ENCODE data around the gene SMARCD2. TPM values are rescaled to one million over a fixed set of nuclear protein-coding genes. Genes with fewer than 3 reads are reported as not detected.
A peak's percentile ranks its signal among the peaks of the same experiment; 100 is the strongest.

Gene SMARCD2
- polyA plus RNA-seq, 4 donors: 42.7 to 61.0 (median 55.5) TPM

DNA sequence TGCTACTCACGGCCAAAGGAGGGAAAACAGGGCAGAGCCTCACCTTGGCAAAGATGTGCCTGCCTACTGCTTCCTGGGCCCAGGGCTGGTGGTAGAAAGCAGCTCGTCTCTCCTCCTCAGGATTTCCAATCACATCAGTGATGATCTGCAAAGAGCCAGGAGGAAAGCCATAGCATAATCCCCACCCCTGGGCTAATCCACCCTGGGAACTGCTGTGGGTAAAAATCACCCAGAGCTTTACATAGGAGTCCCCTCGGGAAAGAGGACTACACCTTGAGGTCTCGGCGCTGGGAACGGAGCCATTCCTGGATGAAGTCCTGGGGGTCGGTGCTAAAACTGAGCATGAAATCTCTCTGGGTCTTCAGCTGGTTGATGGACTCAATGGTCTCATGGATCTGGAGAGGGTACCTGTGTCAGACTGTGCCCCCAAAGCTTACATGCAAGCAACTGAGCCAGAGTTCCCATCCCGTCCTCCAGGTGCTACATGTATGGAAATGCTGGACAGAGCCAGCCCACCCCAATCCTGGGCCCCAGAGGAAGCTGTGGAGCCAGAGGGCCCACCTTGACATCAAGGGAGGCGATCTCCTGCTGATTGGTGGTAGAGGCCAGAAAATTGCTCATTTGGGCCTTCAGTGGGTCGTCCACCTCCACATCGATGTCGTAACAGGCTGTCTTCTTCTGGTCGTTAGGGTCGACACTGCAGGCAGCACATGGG is 9.3 kb downstream of the SMARCD2 start:
- no peak for DNase-seq (ENCODE audit: low read depth in 4 of 4, low spot score in 3 of 4)

DNA sequence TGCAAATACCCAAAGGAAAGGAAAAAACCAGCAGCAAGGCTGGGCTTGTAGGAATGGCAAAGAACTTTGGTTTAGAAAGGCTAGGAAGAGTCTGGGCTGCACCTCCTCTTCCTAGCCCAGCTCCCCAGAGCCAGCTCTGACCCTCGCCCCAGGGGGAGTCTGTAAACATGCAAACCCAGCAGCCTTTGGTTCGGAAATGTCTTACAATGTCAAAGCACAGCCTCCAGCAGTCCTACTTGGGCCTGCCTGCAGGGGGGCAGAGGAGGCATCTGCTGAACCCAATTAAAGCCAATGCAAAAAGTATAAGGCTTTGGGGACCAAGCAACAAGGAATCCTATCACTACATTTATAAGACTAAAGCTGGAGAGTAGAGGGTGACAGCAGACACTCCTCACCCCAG is 10.0 kb downstream of the SMARCD2 start:
- no peak for DNase-seq (ENCODE audit: low read depth in 4 of 4, low spot score in 3 of 4)

DNA sequence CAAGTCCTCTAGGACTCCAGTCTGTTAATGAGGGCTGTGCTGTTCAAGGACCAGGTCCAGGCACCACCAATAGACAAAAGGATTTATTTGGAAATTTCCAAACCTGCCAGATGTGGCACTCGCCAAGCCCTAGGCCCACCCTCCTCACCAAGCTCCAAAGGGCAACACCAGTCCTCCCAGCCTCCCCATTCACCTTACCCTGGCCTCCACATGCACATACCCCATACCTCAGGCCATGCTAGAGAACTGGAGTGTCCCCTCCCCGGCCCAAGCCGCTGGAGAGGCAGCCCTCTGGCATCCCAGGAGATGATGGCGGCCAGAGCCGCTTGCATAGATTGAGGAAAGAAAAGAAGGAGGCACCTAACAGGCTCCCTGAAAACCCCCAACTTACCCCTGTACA is 10.5 kb downstream of the SMARCD2 start:
- no peak for DNase-seq (ENCODE audit: low read depth in 4 of 4, low spot score in 3 of 4)

DNA sequence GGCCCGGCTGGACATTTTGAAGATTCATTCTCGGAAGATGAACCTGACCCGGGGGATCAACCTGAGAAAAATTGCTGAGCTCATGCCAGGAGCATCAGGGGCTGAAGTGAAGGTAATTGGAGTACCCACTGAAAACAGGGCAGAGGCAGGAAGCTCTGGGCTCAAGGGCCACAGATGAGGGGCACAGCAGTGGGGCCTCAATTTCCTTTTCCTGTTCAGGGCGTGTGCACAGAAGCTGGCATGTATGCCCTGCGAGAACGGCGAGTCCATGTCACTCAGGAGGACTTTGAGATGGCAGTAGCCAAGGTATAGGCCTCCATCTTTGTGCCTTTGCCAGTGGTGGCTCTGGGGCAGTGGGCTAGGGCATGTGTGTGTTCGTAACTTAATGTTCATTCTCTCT is 11.0 kb downstream of the SMARCD2 start:
- no peak for DNase-seq (ENCODE audit: low read depth in 4 of 4, low spot score in 3 of 4)

DNA sequence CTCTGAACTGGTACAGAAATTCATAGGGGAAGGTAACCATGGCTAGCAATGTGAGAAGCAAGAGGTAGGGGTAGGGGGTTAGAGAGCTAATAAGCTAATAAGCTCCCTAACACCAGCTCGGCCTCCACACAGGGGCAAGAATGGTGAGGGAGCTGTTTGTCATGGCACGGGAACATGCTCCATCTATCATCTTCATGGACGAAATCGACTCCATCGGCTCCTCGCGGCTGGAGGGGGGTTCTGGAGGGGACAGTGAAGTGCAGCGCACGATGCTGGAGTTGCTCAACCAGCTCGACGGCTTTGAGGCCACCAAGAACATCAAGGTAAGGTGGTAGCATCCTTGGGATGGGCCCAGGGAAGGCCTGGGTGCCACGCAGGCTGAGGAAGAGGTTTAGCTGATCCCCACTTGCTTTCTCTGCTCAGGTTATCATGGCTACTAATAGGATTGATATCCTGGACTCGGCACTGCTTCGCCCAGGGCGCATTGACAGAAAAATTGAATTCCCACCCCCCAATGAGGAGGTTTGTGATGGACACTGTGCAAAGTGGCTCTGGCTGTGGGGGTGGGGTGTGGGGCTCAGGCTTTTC is 11.5 kb downstream of the SMARCD2 start:
- no peak for DNase-seq (ENCODE audit: low read depth in 4 of 4, low spot score in 3 of 4)

DNA sequence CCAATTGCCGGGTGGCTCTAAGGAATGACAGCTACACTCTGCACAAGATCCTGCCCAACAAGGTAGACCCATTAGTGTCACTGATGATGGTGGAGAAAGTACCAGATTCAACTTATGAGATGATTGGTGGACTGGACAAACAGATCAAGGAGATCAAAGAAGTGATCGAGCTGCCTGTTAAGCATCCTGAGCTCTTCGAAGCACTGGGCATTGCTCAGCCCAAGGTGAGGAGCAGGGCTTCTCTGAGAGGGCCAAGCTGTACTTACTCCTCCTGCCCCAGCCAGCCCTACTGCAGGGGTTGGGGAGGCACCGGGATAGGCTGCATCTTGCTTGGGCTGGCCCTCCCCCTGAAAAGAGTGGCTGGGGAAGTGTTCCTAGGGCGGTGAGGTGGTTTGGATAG is 12.2 kb downstream of the SMARCD2 start:
- no peak for DNase-seq (ENCODE audit: low read depth in 4 of 4, low spot score in 3 of 4)

DNA sequence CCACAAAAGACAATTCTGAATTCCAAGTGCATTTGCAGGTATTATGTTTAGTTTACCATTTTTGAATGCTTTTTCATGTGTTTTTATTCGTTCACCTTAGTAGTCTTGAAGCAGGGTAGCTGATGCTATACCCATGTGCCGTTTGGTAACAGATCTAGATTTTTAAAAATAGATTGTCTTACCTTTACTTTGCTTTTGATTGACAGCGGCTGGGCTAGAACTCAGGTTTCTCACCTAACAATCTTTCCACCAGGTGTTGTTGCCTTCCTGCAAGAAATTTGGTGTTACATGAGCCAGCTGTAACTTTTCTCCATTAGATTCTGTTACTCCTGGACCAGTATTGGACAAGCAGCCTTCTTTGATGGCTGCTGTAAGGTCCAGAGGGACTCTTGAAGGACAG is 13.5 kb downstream of the SMARCD2 start:
- DNase-seq (ENCODE audit: low read depth in 4 of 4, low spot score in 3 of 4): no peak

DNA sequence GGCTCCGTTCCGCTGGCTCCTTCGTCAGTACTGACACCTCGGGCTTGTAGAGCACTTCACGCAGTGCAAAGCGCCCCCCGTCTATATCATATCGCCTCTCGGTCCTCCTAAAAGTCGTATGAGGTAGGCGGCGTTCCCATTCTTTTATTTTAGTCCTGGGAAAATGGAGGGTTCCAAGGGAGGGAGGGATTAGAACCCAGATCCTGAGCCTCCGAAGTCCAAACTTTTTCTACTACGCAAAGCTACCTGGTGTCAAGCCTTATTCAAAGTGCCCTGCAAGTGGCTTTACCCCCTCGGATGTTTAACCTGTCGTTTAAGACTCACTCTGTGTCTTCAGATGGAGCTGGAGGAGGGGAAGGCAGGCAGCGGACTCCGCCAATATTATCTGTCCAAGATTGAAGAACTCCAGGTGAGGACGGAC is 14.7 kb downstream of the SMARCD2 start:
- no peak for DNase-seq (ENCODE audit: low read depth in 4 of 4, low spot score in 3 of 4)

DNA sequence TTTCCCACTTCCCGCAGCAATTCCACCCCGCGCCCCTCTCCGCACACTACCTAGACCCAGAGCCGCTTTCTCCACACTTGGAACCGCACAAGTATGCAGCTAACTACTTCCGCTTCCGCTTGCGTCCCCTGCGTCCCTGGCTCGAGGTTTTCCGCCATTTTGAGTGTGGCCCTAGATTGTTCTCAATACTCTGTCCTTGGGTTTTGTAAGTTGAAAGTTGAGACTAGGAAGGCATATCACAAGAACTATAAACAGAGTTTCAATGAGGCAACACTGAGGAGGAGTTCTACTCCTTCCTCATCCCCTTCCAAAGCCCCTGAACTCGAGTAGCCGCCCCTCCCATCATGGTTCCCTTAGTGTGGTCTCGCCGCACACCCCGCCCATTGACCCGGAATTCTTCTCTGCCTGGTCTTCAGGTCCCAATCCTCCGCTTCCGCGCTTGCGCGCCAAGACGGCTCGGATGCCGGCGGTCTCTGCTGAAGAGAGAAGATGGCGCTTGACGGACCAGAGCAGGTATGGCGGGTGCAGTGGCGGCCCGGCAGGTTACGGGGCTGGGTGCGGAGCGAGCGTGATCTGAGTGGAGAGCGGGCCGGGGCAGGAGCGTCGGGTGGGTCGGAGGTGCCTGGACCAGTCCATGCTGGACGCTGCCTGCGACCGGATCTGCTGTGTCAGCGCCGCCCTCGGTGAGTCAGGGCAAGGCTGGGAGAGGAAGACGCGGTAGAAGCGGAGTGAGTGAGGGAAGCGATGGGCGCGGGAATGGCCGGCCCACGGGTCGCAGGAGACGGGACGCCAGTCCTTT is 15.3 kb downstream of the SMARCD2 start, which contains the start of the genes FTSJ3 and PSMC5:
TSS of gene FTSJ3 (minus strand) at position 662 of the 799 bp plus-strand sequence. CDS start 761 bp downstream, outside the sequence.
TSS of gene PSMC5 (plus strand) at position 430 of the 799 bp plus-strand sequence. CDS start at position 490, 60 bp downstream.
- peak; percentile 92 to 95 (median 92) for DNase-seq (ENCODE audit: low read depth in 4 of 4, low spot score in 3 of 4)

DNA sequence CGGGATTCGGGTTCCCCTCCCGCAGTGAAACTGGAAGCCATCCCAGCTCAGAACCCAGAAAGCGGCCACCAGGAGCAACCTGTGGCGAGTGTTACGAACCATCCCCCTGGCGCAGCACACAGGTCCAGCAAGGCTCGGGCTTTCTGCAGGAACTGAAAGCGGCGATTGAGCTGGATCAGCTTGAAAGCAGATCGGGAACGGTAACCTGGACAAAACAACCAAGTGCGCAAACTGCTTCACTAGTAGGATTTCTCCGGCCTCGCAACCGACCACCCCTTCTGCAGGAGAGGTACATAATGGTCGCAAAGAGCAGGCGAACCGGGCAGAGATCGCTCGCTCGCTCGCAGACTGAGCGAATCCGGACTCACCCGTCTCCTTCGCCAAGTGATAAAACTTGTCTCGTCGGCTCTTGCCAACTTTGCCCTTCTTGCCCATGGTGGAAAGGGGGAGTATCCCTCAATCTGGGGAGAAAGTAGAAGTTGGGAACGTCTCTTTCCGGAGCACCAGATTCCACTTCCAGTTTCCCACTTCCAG is 15.9 kb downstream of the SMARCD2 start:
- no peak for DNase-seq (ENCODE audit: low read depth in 4 of 4, low spot score in 3 of 4)

DNA sequence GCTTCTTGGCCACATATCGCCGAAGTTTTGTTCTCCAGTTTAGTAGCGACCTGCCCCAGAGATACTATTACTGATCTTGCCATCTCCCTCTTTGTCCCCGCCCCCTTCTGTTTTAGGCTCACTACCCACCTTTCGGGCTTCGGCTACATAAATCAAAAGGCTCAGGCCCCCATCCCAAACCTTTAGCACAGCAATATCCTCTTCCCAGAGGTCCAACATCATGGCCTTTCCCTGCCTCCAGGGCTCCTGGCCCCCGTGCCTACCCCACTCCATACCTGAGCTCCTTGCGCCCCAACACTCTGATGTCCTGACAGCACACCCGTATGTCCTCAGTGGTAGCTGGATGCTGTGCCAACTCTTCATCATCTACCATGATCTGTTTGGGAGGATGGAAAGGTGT is 18.1 kb downstream of the SMARCD2 start:
- DNase-seq (ENCODE audit: low read depth in 4 of 4, low spot score in 3 of 4): no peak

DNA sequence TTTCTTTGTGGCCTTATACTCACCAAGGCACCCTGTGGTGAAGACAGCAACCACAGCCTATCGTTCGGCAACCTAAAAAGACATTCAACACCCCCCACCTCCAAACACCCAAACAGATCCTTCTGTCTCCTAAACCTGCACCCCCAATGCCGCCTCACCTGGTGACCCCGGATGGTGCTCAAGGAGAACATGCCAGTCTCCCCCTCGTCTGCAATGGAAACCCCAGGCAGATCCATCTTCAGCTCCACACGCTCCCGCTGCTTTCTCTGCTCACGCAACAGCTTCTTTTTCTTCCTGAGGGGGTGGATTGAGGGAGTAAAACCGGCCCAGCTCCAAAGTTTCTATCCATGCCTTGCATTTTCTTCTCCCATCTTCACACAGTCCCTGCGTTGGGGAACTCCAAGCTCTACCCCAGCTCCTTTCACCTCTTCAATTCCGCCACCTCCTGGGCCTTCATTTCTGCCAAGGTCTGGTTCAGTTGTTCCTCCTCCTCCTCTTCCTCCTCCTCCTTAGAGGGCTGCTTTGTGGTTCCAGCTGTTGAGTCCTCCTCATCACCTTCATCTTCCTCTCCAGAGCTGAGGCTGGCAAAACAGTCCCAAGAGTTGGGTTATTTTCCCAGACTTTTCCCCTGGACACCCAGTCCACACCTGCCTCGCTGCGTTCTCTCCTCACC is 18.7 kb downstream of the SMARCD2 start:
- no peak for DNase-seq (ENCODE audit: low read depth in 4 of 4, low spot score in 3 of 4)

DNA sequence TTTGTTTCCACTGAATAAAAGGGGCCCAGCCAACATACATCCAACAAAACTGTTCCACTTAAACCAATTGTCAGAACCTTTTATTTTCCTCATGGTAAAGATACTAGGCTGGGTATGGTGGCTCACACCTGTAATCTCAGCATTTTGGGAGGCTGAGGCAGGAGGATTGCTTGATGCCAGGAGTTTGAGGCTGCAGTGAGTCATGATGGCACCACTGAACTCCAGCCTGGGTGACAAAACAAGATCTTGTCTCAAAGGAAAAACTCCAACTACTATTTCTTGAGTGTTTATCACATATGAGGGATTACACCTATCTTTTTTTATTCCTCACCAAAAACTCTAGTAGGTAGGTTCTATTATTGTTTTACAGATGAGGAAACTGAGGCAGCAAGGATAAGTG is 19.9 kb downstream of the SMARCD2 start:
- no peak for DNase-seq (ENCODE audit: low read depth in 4 of 4, low spot score in 3 of 4)

DNA sequence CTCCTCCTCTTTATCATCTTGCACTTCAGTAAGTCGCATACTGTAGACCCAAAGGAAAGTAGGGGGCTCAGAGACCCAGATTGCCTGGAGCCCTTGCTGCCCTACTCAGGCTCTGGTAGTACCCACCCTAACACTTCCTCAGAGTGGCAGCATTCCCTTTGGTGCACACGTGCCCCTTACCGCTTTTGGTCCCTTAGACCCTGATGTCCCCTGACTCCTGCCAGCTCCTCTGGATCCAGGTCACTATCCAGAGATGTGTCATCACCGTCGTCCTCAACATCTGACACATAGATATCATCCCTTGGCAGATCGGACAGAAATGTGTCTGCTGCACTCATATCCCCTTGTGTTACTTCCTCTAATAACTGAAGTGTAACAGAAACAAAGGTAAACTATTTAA is 20.7 kb downstream of the SMARCD2 start:
- no peak for DNase-seq (ENCODE audit: low read depth in 4 of 4, low spot score in 3 of 4)

DNA sequence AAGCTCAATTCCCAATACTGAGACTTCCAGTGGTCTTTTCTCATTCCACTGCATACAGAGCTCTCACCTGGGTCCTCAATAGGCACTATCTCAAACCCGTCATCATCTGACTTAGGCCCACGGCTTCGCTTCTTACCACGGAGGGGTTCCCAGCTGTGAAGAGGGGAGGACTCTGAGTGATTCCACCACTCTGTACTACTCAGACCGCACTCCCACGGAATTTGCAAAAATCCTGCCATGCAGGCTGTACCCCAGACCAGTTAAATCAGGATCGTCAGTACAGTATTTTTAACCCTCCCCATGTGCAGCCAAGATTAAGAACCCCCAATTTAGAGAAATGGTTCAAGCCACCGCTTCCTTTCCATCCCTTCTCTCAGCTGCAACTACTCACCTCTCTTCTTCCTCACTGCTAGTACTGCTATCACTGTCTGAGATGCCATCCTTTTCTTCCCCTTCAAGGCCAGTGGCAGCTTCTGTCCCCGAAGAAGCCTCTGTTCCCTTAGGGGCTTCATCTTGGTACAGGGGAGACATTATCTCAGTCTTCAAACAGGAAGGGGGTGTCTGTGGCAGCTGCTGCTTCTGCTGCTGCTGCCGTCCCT is 21.4 kb downstream of the SMARCD2 start:
- no peak for DNase-seq (ENCODE audit: low read depth in 4 of 4, low spot score in 3 of 4)

DNA sequence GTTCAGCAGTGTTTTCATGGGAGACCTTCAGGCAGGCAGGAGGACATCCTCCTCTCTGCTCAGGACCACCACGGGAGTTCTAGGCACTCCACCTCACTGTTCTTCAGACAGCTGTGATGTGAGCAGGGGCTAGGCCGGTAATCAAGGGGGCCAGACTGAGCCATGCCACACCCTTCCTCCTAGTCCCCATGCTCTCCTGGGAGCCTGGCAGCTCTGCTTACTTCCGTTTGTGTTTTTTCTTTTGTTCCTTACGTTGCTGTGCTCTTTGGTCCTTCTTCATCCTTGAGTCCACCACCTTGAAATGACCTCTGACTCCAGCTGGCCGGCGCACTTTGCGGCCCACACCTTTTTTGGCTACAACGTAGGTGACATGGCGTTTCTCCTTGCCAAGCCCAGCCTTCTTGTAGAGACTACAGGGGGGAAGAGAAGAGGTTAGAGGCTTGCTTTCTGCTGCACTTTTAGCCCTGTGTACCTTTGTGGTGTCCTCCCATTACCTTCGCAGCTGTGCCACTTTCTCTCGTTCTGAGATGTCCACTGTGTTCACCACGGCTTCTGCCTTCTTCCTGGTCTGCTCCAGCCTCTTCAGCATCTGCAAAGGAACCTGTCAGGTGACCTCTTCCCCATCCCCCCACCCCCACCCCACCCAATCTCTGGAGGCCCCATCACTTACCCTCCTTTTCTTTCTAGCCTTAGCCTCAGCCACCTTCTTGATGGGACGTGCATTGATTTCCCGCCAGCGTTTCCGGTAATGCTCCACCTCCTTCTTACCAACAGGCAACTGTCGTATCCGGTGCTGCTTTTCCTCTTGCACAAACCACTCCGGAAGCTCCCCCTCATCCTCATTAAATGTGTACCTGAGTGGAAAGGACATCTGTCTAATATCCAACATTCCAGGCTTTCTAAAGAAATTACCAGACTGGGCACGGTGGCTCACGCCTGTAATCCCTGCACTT is 22.6 kb downstream of the SMARCD2 start:
- DNase-seq (ENCODE audit: low read depth in 4 of 4, low spot score in 3 of 4): no peak

DNA sequence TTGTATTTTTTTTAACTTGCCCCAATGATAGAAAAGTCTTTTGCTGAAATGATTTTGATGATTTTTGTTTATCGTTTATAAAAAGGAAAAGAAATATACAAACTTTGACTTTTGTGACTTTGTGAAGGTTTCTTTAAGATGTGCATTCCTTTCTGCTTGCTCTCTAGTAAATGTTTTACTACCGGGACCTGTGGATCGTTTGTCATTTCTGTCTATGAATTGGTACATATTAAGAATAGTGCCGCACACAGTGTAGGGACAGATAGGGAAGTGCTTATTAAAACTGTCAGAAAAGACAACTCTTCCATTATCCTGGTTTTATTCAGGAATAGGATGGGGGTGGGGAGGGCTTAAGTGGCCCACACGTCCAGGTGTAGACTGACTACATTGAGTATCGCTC is 23.4 kb downstream of the SMARCD2 start:
- DNase-seq (ENCODE audit: low read depth in 4 of 4, low spot score in 3 of 4): no peak

DNA sequence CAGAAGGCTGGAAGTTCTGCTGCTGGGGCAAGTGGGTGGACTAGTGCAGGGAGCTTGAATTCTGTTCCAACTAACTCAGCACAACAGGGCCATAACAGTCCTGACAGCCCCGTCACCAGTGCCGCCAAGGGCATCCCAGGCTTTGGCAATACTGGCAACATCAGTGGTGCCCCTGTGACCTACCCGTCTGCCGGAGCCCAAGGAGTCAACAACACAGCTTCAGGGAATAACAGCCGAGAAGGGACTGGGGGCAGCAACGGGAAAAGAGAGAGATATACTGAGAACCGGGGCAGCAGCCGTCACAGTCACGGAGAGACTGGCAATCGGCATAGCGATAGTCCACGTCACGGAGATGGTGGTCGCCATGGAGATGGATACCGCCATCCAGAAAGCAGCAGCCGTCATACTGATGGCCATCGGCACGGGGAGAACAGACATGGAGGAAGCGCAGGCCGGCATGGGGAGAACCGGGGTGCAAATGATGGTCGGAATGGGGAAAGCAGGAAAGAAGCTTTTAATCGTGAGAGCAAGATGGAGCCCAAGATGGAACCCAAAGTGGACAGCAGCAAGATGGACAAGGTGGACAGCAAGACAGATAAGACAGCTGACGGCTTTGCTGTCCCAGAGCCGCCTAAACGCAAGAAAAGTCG is 24.6 kb downstream of the SMARCD2 start:
- no peak for DNase-seq (ENCODE audit: low read depth in 4 of 4, low spot score in 3 of 4)

DNA sequence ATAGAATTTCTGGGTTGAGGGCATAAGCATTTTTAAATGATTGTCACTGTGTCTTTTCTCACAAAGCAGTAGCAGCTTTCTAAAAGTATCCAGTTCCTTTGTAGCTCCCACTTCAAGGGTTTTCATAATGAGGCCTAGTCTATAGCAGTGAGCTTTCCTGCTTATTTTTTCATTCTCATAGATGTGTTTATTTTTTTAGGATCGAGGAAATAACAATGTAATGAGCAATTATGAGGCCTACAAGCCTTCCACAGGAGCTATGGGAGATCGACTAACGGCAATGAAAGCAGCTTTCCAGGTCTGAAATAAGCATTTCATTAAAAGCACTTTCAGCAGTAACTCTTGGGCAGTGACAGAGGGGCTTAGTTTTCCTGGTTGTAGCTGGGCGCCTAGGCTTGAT is 25.8 kb downstream of the SMARCD2 start:
- DNase-seq (ENCODE audit: low read depth in 4 of 4, low spot score in 3 of 4): no peak
